ENCODE measurements around the gene PARD3B. TPM values are rescaled to one million over a fixed set of nuclear protein-coding genes. Genes with fewer than 3 reads are reported as not detected.

The PARD3B gene
- polyA plus RNA-seq, 3 donors: not detected

DNA sequence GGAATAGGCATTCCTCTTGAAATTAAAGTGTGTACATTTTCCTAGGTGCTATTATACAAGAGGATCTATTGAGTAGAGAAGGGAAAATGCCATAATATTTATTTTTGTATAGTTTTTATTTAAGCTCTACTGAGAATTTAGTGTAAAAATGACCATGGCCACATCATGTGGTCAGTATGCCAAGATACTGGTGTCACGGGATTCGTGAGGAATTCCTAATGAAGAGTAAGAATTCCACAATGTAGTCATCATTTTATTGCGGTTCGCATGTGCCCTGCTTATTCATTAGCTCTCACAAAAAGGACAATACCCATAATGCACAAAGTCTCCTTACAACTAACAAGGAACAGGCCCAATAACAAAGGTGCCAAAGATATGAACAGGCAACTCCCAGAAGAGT is 39.3 kb upstream of the PARD3B start:
- 100% methylated on average over 1 of the region's 4 CpGs for WGBS (ENCODE audit: insufficient coverage)
- no peaks in the 10 kb centered on the region for H3K27me3 Mint-ChIP-seq (ENCODE audit: low read depth in 3 of 3)

DNA sequence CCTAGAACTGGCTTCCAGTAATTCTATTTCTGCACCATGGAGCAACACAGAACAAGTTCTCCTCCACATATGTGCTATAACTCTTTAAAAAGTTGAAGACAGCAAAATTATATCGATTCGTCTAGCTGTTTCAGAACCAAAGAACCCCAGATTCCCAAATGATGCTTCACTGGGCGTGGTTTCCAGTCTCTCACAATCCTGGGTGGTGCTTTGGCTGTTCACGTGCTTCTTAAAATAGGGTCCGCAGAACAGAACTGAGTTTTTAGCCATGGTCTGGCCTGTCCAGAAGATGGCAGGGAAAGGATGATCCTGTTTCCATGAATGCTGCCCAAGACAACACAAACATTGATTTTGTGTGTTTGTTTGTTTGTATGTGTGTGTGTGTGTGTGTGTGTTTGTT is 37.6 kb upstream of the PARD3B start:
- Histone ChIP-seq H3K4me1 (ENCODE audit: control insufficient read depth in 1 of 2, insufficient read depth in 2 of 2, low read length in 2 of 2) (no peaks in the 10 kb centered on the region), H3K9ac (ENCODE audit: insufficient read depth, low read length, poor library complexity, severe bottlenecking) (no peak overlapping the region), H3K4me3 (replicated peaks in 1 of 3; ENCODE audit: low read depth in 2 of 3, low read length in 3 of 3) (no peak overlapping the region), H3K27ac (ENCODE audit: low read depth in 1 of 2, low read length in 2 of 2) (no peak overlapping the region), H4K20me1 (ENCODE audit: insufficient read depth, low read length) (no peaks in the 10 kb centered on the region), H3K79me2 (ENCODE audit: insufficient read depth, low read length) (no peaks in the 10 kb centered on the region), H3K9me3 (replicated peaks in 1 of 2; ENCODE audit: control insufficient read depth in 1 of 2, insufficient read depth in 1 of 2, low read length in 2 of 2) (no peaks in the 10 kb centered on the region), H3K36me3 (replicated peaks in 1 of 2; ENCODE audit: control insufficient read depth in 1 of 2, insufficient read depth in 2 of 2, low read length in 2 of 2) (no peaks in the 10 kb centered on the region), H3K27me3 (ENCODE audit: control insufficient read depth in 2 of 2, insufficient read depth in 2 of 2, low read length in 2 of 2) (no peaks in the 10 kb centered on the region), H3K4me2 (replicated peaks; ENCODE audit: extremely low read depth, low read length, poor library complexity, severe bottlenecking) (no peak overlapping the region), H2AFZ (ENCODE audit: insufficient read depth, low read depth, low read length, poor library complexity, severe bottlenecking) (no peak overlapping the region)
- no peak overlapping the region for H3K4me3 Mint-ChIP-seq
- no peaks in the 10 kb centered on the region for H3K27me3 Mint-ChIP-seq (ENCODE audit: low read depth in 3 of 3)
- intact Hi-C loops (cut with micrococcal nuclease): no loop called here
- 92% methylated on average over 5 of the region's 5 CpGs for WGBS (ENCODE audit: insufficient coverage)
- TF ChIP-seq, protein P1, sequence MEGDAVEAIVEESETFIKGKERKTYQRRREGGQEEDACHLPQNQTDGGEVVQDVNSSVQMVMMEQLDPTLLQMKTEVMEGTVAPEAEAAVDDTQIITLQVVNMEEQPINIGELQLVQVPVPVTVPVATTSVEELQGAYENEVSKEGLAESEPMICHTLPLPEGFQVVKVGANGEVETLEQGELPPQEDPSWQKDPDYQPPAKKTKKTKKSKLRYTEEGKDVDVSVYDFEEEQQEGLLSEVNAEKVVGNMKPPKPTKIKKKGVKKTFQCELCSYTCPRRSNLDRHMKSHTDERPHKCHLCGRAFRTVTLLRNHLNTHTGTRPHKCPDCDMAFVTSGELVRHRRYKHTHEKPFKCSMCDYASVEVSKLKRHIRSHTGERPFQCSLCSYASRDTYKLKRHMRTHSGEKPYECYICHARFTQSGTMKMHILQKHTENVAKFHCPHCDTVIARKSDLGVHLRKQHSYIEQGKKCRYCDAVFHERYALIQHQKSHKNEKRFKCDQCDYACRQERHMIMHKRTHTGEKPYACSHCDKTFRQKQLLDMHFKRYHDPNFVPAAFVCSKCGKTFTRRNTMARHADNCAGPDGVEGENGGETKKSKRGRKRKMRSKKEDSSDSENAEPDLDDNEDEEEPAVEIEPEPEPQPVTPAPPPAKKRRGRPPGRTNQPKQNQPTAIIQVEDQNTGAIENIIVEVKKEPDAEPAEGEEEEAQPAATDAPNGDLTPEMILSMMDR (IDR thresholded peaks at IDR 0.05): no peak
- H3K27ac Mint-ChIP-seq: no peak overlapping the region
- no peak for DNase-seq
- H3K9me3 Mint-ChIP-seq: no peaks in the 10 kb centered on the region
- no peaks in the 10 kb centered on the region for H3K36me3 Mint-ChIP-seq
- no peaks in the 10 kb centered on the region for H3K4me1 Mint-ChIP-seq

More for the DNA sequence above, 39.3 kb upstream of the PARD3B start:
- Histone ChIP-seq H3K27ac (ENCODE audit: low read depth in 1 of 2, low read length in 2 of 2) (no peak overlapping the region), H4K20me1 (ENCODE audit: insufficient read depth, low read length) (no peaks in the 10 kb centered on the region), H3K4me3 (replicated peaks in 1 of 3; ENCODE audit: low read depth in 2 of 3, low read length in 3 of 3) (no peak overlapping the region), H3K4me1 (ENCODE audit: control insufficient read depth in 1 of 2, insufficient read depth in 2 of 2, low read length in 2 of 2) (no peaks in the 10 kb centered on the region), H3K27me3 (ENCODE audit: control insufficient read depth in 2 of 2, insufficient read depth in 2 of 2, low read length in 2 of 2) (no peaks in the 10 kb centered on the region), H2AFZ (ENCODE audit: insufficient read depth, low read depth, low read length, poor library complexity, severe bottlenecking) (no peak overlapping the region), H3K9ac (ENCODE audit: insufficient read depth, low read length, poor library complexity, severe bottlenecking) (no peak overlapping the region), H3K9me3 (replicated peaks in 1 of 2; ENCODE audit: control insufficient read depth in 1 of 2, insufficient read depth in 1 of 2, low read length in 2 of 2) (no peaks in the 10 kb centered on the region), H3K36me3 (replicated peaks in 1 of 2; ENCODE audit: control insufficient read depth in 1 of 2, insufficient read depth in 2 of 2, low read length in 2 of 2) (no peaks in the 10 kb centered on the region), H3K79me2 (ENCODE audit: insufficient read depth, low read length) (no peaks in the 10 kb centered on the region), H3K4me2 (replicated peaks; ENCODE audit: extremely low read depth, low read length, poor library complexity, severe bottlenecking) (no peak overlapping the region)
- no peak overlapping the region for H3K27ac Mint-ChIP-seq
- no peak overlapping the region for H3K4me3 Mint-ChIP-seq
- H3K4me1 Mint-ChIP-seq: no peaks in the 10 kb centered on the region
- H3K36me3 Mint-ChIP-seq: no peaks in the 10 kb centered on the region
- TF ChIP-seq, protein P1 (IDR thresholded peaks at IDR 0.05): no peak
- no peak for DNase-seq
- no peaks in the 10 kb centered on the region for H3K9me3 Mint-ChIP-seq
- intact Hi-C loops (cut with micrococcal nuclease): no loop called here

Measured in CD14-positive monocyte (primary cell).